MV-4-11 (cell line): ENCODE measurements around the gene MATN1.
"Not testable (repeated sequence)": the region's sequence is repeated elsewhere in the genome, so short reads cannot be mapped to it uniquely, and the experiment has no call there.

Experiments
- DNase-seq: peaks from one replicate; lab custom pipeline; 2025; lab: John Stamatoyannopoulos, UW

Gene MATN1, protein sequence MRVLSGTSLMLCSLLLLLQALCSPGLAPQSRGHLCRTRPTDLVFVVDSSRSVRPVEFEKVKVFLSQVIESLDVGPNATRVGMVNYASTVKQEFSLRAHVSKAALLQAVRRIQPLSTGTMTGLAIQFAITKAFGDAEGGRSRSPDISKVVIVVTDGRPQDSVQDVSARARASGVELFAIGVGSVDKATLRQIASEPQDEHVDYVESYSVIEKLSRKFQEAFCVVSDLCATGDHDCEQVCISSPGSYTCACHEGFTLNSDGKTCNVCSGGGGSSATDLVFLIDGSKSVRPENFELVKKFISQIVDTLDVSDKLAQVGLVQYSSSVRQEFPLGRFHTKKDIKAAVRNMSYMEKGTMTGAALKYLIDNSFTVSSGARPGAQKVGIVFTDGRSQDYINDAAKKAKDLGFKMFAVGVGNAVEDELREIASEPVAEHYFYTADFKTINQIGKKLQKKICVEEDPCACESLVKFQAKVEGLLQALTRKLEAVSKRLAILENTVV

DNA sequence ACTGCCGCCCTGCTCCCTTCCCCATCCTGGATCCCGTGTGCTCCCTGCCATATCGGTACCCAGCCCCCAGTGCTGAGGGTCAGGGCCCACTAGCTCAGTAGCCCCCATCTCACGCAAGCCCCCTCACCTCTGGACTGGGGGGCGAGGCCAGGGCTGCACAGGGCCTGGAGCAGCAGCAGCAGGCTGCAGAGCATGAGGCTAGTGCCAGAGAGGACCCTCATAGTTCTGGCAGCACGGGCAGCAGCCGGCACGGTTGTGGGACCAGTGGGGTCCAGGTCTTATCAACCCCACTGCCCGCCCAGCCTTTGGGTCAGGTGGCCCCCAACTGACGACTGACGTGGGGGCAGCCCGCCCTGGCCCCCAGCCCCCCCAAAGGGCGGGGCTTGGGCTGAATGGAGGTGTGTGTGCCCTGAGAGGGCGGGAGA, at the start of gene MATN1:
TSS of gene MATN1 (minus strand) at position 255 of the 425 bp plus-strand sequence. CDS start at position 221, 34 bp downstream.
- DNase-seq = no peak

DNA sequence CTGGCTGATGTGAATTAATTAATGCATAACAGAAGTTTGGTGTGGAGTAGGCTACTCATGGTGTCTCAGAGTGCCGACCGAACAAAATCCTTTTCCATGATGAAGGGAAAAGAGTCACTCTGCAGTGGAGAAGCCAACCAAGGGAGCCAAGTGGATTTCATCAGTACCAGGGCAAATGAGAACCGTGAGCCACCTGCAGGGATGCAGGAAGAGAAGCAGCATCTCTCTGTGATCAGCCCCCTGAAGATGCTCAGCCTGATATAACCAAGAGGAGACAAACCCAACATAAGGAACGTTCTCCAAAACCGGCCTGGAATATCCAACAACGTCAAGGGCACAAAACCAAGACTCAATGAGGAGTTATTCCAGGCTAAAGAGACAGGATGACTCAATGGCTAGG, 47.6 kb upstream of the MATN1 start:
- DNase-seq = no peak

DNA sequence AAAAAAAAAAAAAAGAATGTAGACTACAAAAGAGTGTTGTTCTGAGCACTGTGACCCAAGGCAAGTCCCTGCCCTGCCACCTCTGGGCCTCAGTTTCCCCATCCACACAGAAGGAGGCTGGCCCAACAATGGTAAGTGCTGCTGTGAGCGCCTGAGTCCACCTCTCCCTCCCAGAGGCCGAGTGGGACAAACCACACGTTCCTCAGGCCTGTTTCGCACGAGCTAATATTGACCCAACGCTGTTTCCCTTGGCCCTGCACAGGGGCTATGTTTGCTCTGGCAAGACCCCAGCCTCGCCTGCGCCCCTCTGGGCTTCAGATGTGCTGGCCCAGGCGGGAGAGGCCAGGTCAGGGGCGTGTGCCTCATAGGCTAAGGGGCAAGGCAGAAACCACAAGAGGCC, 46.8 kb upstream of the MATN1 start:
- DNase-seq = no peak

DNA sequence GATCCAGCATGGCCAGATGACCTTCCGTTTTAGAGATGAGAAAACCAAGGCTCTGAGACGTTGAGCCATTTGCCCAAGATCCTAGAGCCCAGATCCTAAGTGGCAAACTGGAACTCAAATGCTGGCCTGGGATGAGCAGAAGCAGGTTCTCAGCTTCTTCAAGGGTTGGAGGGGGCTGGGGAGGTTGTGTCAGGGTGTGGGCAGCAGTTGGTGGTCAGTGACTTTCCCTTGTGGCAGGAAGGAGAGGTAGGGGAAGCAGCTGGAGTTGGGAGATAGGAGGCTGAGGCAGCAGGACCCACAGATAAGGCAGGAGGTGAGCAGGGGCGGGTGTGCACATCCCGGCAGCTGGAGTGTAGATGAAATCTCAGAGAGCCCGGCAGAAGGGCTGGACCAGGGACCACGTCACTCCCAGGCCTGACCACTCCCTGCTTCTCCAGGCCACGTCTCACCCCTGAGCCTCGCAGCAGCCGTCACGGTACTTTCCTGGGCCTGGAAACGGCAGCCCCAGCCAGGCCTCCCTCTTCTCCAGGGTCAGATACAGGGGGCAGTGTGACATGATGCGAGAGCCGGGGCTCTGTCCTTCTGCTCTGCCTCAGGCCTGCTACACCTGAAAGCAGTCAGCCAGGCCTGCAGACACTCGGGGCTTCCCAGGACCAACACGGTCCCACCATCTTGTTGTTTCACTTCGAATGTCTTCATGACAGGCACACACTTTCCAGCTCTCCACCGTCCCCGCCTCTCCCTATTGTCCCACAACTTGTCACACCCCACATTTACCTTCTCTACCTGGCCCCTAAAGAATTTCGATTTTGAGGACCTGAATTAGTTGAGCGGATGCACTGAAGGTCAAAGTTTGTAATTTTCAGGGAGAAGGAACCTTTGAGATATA, 45.7 kb upstream of the MATN1 start:
- DNase-seq = no peak

DNA sequence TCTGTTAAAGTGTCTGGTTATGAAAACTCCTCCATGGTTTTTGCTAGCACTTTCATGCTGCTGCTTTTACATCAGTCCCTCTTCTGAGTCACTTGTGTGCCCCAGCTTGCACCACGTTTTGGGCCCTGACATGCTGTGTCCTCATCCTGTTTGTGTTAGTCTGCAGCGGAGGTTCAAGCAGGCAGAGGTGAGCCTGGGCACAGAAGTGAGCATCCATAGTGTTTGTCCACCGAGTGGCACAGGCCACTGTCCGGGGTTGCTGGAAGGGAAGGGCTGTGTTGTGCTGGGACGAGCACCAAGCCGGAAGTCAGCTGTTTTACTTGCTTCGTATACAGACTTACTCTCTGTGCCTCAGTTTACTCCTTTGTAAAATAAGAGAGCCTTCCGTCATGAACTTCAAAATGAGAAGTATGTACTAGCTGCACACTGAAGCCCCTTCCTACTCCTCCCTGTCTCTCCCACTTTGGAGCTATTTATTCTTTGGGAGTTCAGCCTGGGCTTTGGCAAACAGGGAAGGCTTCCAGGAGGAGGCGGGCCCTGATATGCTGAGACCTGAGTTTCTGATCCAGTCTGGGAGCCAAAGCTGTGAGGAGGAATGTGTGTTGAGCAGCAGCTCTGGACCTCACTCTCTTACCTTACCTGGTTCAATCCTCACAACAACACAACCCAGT, 44.9 kb upstream of the MATN1 start:
- no peak for DNase-seq

- DNase-seq = not testable (repeated sequence)
Measured at GRCh38 chr1:30766948-30767347, 43.6 kb upstream of the MATN1 start.

DNA sequence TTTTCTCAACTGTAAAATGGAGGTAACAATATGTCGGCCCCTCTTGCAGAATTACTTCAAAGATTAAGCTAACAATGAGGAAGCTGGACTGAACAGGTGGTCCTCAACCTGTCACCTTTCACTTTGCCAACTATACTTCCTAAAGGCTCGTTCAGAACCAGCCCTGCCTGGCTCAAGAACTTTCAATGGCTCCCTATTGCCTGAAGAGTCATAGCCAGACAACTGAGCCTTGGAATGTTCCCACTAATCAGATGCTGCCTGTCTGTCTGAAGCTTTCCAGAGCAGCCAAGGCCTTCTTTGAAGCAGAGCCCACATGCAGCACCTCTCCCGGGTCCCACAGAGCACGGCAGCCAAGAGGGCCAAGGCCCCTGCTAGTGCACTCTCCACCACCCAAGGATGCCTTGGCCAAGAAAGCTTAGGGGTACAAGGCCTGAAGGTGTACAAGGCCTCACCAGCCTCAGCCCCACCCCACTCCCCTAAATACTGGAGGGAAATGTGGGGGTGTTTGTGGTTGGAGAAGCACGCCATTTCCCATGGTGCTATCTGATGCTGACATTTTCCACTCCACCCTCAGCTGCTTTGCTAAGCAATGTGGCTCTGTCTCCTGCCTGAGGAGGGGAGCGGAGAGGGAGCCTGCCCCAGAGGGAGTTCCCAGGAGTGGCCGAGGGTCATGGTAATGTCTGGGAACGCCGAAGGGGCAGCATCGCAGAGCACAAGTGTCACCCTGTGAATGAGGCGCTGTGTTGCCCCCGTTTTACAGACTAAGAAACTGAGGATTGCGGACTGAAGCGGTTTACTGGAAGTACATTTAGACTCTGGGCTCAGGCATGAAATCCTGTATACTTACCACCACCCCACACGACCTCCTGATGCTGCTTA, 42.4 kb upstream of the MATN1 start:
- no peak for DNase-seq

- DNase-seq = no peak
Measured at GRCh38 chr1:30764939-30765555, 41.7 kb upstream of the MATN1 start.

DNA sequence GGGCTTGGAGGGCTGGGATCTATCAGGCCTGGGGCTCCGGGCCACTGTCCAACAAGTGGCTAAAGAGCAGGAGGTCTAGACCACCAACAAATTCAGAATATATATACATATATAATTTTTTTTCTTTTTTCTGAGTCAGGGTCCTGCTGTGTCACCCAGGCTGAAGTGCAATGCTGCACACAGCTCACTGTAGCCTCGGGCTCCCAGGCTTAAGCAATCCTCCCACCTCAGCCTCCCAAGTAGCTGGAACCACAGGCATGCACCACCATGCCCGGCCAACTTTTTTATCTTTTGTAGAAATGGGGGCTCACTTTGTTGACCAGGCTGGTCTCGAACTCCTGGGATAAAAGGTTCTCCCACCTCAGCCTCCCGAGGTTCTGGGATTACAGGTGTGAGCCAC, 41.0 kb upstream of the MATN1 start:
- DNase-seq = no peak

GRCh38 chr1:30763651-30764248, 40.4 kb upstream of the MATN1 start:
- DNase-seq = no peak

GRCh38 chr1:30762930-30763650, 39.7 kb upstream of the MATN1 start:
- DNase-seq = peak; percentile 25

DNA sequence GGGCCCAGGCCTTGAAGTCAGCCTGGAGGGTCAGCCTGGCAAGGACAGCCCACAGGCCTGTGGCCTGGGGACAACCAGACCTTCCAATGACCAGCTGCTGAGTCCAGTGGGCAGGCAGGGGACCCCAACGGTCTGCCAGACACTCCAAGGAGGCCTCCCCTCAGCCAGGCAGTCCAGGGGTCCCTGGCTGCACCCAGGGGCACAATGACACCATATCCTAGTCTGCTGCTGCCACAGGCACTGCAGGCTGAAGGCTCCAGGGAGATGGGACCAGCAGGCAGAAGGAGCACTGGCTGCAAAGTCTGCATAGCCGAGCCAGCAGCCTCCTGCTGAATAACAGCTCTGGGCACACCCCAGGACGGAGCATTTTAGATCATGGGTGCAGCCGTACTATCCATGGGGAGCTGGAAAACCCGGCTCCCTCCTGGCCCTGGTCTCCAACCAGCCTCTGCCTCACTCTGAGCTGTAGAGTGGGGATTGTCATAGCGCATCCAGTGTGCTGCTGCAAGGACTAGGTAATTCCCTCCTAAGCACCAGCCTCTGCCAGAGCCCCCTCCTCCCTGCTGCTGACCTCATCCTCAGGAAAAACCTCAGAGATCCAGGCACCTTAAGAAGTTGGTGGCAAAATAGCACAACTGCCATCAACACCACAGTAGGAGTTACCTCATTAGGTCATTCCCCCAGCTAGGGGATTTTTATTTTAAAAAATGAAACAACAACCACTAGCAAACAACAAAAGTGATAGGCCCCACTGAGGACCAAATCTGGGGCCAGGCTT, 39.0 kb upstream of the MATN1 start:
- DNase-seq = no peak

DNA sequence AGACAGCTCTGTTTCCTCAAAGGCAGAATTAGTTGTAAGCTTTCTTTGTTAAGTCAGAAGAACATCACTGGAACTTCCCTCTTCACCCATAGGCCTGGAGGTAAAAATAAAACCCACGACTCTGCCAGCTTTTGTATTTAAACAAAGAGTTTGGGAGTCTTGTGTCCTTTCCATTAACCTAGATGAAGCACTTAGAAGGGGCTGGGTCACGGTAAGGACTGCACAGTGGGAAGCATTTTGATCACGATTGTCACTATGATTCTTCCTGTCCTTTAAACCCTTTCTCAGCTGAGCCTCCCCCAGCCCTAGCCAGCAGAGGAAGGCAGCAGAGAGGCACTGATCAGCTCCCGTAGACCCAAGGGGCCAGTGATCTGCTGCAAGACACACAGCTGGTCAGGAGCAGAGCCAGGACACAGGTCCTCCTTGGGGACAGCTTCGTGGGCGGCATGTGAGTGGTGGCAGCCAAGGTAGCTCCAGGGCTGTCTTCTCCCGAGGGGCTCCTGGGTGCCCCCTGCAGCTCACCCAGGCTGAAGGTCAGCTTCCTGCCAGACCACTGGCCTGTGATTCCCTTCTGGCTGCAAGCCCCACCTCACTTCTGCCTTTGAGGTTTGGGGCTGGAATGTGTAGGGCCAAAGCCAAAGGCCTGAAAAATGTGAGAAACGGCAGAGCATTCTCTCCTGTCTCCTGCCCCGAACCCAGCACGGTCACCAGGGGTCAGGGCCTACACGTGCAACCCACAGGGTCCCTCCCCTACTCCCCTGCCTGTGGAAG, 38.2 kb upstream of the MATN1 start:
- DNase-seq = no peak

GRCh38 chr1:30760596-30761324, 37.4 kb upstream of the MATN1 start:
- DNase-seq = peak; percentile 69

- no peak for DNase-seq
Measured at GRCh38 chr1:30759718-30760281, 36.4 kb upstream of the MATN1 start.

DNA sequence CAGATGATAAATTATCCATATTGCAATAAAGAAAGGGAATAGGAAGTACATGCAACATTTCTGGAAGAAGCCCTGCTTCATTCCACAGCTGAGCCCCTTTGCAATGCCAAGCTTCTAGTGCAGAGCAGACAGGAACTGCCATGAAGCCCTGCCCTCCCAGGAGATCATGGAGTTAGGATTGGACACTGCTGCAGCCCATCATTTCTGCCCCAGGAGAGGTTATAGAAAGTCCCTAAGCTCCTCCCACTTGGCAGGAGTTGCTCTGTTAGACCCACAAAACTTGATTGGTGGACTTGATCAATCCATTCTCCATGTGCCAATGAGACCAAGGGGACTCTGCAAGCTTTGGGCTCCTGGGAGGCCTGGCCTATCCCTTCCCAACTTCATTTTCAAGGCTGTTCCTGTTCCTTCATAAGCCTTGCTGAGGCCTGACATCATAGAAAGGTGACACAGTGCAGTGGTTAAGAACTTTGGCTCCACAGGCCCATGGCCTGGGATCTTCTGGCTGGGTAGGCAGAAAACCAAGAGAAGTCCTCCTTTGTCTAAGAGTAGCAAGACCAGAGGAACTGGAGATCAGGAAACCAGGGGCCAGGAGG, 35.5 kb upstream of the MATN1 start:
- DNase-seq = peak; percentile 63
